Measurements from ENCODE around the gene WNK4.

WNK4 gene

DNA sequence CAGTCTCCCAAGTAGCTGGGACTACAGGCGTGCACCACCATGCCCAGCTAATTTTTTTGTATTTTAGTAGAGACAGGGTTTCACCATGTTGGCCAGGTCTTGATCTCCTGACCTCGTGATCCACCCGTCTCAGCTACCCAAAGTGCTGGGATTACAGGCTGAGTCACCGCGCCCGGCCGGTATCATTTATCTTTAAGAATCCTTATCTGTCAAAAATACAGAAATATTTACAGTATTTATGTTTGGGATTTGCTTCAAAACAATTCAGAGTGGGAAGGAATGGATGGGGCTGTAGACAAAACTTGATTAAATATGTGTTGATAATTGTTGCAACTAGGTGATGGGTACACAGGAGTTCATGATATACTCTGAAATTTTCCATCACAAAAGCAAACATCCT is 40.8 kb downstream of the WNK4 start:
- peaks cover 64% of the 10 kb centered on the region for H3K36me3 ChIP-seq (ENCODE audit: control insufficient read depth, insufficient read depth, low read length)
- H3K9me3 ChIP-seq (ENCODE audit: control insufficient read depth, low read length) = no peaks in the 10 kb centered on the region
- 86 to 100% methylated on average over 1 to 3 of the region's 7 CpGs for WGBS, 2 experiments (ENCODE audit: insufficient coverage in 2 of 2)
- H3K4me3 ChIP-seq (ENCODE audit: extremely low read depth, insufficient read depth, low read length, poor library complexity, severe bottlenecking) = no peak overlapping the region
- H3K27ac ChIP-seq (ENCODE audit: low read depth, low read length, severe bottlenecking) = no peak overlapping the region
- peaks cover 10% of the 10 kb centered on the region for H3K4me1 ChIP-seq (ENCODE audit: control insufficient read depth, insufficient read depth, low read length, poor library complexity, severe bottlenecking)

DNA sequence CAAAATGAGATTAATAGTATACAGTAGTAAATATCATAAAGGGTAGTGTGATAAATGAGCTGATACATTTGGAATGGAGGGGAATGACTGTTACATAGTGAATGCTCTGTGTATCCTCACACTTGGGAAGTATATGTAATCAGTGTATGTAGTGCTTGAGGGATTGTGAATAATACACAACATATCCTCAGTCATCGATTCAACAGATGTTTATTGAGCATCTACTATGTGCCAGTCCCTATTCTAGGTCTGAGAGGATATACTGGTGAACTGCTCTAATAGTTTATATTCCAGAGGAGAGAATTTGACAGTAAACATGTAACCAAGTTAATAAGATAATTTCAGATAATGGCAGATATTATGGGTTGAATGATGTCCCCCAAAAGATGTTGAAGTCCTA is 47.1 kb downstream of the WNK4 start:
- no peak overlapping the region for H3K27ac ChIP-seq (ENCODE audit: low read depth, low read length, severe bottlenecking)
- no CpG with 5 or more reads among the region's 1 CpG for whole genome bisulfite sequencing, 2 experiments (ENCODE audit: insufficient coverage in 2 of 2)
- H3K9me3 ChIP-seq (ENCODE audit: control insufficient read depth, low read length) = no peaks in the 10 kb centered on the region
- no peak overlapping the region for H3K4me3 ChIP-seq (ENCODE audit: extremely low read depth, insufficient read depth, low read length, poor library complexity, severe bottlenecking)
- H3K4me1 ChIP-seq (ENCODE audit: control insufficient read depth, insufficient read depth, low read length, poor library complexity, severe bottlenecking) = peaks cover 7% of the 10 kb centered on the region
- H3K36me3 ChIP-seq (ENCODE audit: control insufficient read depth, insufficient read depth, low read length) = peaks cover 3% of the 10 kb centered on the region

DNA sequence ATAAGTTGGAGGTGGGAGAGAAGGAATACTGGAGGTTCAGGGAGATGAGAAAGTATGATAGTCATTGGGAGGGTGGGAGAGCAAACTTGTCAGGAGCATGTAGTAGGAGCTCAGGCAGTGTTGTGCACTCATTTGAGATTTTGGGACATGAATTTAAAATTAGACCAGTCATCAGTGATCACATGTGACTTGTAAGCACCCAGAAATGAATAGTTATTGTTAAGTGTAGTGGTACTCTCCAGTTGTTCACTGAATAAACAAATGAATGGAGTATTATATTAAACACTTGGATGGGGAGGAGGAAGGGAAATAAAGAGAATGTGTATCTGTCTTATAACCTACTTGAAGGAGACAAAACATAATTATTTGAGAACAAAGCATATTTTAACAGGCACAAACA is 50.6 kb downstream of the WNK4 start:
- peaks cover 16% of the 10 kb centered on the region for H3K36me3 ChIP-seq (ENCODE audit: control insufficient read depth, insufficient read depth, low read length)
- H3K27ac ChIP-seq (ENCODE audit: low read depth, low read length, severe bottlenecking) = no peak overlapping the region
- peaks cover 3% of the 10 kb centered on the region for H3K4me1 ChIP-seq (ENCODE audit: control insufficient read depth, insufficient read depth, low read length, poor library complexity, severe bottlenecking)
- no peaks in the 10 kb centered on the region for H3K9me3 ChIP-seq (ENCODE audit: control insufficient read depth, low read length)
- no peak overlapping the region for H3K4me3 ChIP-seq (ENCODE audit: extremely low read depth, insufficient read depth, low read length, poor library complexity, severe bottlenecking)

DNA sequence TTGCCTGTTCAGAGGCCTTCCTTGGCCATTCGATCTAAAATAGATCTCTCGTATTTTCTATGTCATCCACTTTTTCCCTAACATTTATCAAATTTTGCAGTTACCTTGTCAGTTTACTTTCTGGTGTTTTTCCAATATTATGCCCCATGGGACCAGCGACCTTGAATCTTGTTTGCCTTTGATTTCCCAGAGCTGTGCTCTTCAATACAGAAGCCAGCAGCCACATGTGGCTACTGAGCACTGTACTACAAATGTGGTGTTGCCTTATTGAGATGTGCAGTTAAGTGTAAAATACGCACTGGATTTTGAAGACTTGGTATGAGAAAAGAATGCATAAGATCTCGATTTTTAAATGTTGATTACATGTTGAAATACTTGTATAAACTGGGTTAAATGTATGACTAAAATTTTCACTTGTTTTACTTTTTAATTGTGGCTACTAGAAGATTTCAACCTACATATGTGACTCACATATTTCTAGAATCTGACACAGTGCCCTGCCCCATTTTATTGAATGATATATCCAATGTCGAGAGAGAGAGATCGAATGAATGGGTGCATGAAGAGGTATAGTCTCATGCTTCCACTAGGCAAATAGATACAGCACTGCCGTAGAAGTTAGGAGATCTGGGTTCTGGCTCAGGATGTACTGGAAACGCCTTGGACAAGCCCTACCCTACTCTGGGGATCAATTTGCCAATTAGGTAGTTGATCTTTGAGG is 52.0 kb downstream of the WNK4 start:
- H3K4me3 ChIP-seq (ENCODE audit: extremely low read depth, insufficient read depth, low read length, poor library complexity, severe bottlenecking) = peak overlapping the region; percentile 97
- 65 to 70% methylated on average over 7 of the region's 9 CpGs for WGBS, 2 experiments (ENCODE audit: insufficient coverage in 2 of 2)
- H3K27ac ChIP-seq (ENCODE audit: low read depth, low read length, severe bottlenecking) = peak overlapping the region; percentile 85
- H3K4me1 ChIP-seq (ENCODE audit: control insufficient read depth, insufficient read depth, low read length, poor library complexity, severe bottlenecking) = peaks cover 3% of the 10 kb centered on the region
- peaks cover 29% of the 10 kb centered on the region for H3K36me3 ChIP-seq (ENCODE audit: control insufficient read depth, insufficient read depth, low read length)
- H3K9me3 ChIP-seq (ENCODE audit: control insufficient read depth, low read length) = no peaks in the 10 kb centered on the region

DNA sequence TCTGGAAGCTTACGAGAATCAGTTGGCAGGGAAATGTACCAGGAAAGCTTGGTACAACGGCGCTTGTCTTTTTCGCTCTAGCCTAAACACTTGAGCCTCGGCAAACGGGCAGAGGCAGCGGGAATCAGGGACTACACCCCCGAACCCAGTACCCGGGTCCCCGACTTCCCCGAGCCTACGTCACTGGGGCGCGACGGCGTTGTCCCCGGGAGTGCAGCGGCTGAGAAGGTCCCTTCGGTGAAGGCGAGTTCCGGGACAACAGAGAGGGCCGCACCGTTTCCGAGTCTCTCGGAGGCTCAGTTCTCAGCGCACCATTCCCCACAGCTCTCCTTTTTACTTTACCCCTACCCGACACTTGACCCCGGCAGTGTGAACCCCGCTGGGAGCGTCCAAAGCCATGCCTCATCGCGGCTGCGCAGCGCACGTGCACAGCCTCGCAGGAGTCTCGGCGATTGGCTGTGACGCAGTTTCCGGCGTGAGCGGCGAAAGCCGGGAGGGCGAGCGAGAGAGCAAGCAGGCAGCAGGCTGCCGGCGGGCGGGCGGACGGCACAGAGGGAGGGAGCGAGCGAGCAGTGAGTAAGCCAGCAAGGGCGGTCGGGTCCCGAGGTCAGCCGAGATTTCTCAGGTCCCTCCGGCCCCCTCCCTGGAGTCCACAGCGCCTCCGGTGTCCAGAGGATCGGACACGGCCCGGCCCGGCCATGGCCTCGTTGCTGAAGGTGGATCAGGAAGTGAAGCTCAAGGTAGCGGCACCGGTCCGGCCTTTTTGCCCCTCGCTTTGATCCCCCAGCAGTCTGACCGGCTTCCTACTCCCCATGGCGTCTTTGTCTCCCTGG is 52.7 kb downstream of the WNK4 start, which contains the start of gene PSME3:
PSME3 (plus strand) TSS at position 464 of the 833 bp plus-strand sequence; CDS start at position 699, 235 bp downstream.
- peak within 1 kb of the TSS; percentile 85 for H3K27ac ChIP-seq (ENCODE audit: low read depth, low read length, severe bottlenecking)
- H3K9me3 ChIP-seq (ENCODE audit: control insufficient read depth, low read length) = no peaks in the 10 kb centered on the region
- H3K4me3 ChIP-seq (ENCODE audit: extremely low read depth, insufficient read depth, low read length, poor library complexity, severe bottlenecking) = peak within 1 kb of the TSS; percentile 97
- peaks cover 37% of the 10 kb centered on the region for H3K36me3 ChIP-seq (ENCODE audit: control insufficient read depth, insufficient read depth, low read length)
- 1% methylated on average over 54 to 65 of the region's 71 CpGs for WGBS, 2 experiments (ENCODE audit: insufficient coverage in 2 of 2)
- H3K4me1 ChIP-seq (ENCODE audit: control insufficient read depth, insufficient read depth, low read length, poor library complexity, severe bottlenecking) = peaks cover 3% of the 10 kb centered on the region

DNA sequence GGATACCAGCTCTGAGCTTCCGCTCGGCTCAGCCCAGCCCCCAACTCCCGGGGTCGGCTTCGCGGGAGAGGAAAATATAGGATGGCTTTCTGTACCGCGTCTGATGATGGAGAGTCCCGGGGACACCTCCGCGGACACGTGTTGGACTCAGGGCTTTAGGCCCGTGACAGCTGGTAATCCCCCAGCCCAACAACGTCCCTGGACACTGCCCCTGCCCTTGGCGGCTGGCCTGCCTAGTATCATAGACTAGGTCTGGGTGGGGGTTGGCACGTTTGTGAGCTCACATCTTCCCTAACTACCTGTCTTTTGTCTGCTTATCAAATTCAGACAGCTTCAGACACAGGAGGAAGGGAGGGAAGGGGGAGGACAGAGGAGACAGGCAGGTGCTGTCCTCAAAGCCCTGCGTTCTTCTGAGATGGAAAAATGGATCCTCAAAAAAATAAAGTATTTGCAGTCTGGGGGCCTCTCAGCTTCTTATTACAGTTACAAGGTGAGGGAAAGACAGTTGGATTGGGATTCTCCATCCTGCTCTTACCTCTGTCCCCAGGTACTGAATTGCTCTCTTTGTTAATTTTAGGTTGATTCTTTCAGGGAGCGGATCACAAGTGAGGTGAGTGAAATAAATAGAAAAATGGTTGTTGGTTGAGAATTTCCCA is 53.5 kb downstream of the WNK4 start:
- H3K9me3 ChIP-seq (ENCODE audit: control insufficient read depth, low read length) = no peaks in the 10 kb centered on the region
- H3K36me3 ChIP-seq (ENCODE audit: control insufficient read depth, insufficient read depth, low read length) = peaks cover 44% of the 10 kb centered on the region
- H3K27ac ChIP-seq (ENCODE audit: low read depth, low read length, severe bottlenecking) = peak overlapping the region; percentile 85
- peak overlapping the region; percentile 97 for H3K4me3 ChIP-seq (ENCODE audit: extremely low read depth, insufficient read depth, low read length, poor library complexity, severe bottlenecking)
- H3K4me1 ChIP-seq (ENCODE audit: control insufficient read depth, insufficient read depth, low read length, poor library complexity, severe bottlenecking) = peaks cover 3% of the 10 kb centered on the region
- WGBS, 2 experiments (ENCODE audit: insufficient coverage in 2 of 2) = 1 to 15% methylated on average over 9 to 16 of the region's 18 CpGs

DNA sequence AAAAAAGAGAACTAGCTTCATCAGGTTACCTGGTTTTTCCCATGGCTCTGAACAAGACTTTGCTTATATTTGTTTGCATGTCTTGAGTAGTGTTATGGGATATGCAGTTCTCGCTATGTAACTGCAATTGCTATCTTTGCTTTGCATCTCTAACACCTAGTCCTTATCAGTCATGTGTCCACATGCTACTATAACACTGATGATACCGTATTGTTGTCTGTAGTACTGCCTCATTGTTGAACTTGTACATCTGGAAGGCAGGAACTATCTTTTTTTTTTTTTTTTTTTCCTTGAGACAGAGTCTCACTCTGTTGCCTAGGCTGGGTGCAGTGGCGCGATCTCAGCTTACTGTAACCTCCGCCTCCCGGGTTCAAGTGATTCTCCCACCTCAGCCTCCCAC is 55.3 kb downstream of the WNK4 start:
- peaks cover 3% of the 10 kb centered on the region for H3K4me1 ChIP-seq (ENCODE audit: control insufficient read depth, insufficient read depth, low read length, poor library complexity, severe bottlenecking)
- WGBS, 2 experiments (ENCODE audit: insufficient coverage in 2 of 2) = 92% methylated on average over 4 to 5 of the region's 6 CpGs
- no peaks in the 10 kb centered on the region for H3K9me3 ChIP-seq (ENCODE audit: control insufficient read depth, low read length)
- no peak overlapping the region for H3K27ac ChIP-seq (ENCODE audit: low read depth, low read length, severe bottlenecking)
- H3K4me3 ChIP-seq (ENCODE audit: extremely low read depth, insufficient read depth, low read length, poor library complexity, severe bottlenecking) = no peak overlapping the region
- H3K36me3 ChIP-seq (ENCODE audit: control insufficient read depth, insufficient read depth, low read length) = peaks cover 62% of the 10 kb centered on the region

DNA sequence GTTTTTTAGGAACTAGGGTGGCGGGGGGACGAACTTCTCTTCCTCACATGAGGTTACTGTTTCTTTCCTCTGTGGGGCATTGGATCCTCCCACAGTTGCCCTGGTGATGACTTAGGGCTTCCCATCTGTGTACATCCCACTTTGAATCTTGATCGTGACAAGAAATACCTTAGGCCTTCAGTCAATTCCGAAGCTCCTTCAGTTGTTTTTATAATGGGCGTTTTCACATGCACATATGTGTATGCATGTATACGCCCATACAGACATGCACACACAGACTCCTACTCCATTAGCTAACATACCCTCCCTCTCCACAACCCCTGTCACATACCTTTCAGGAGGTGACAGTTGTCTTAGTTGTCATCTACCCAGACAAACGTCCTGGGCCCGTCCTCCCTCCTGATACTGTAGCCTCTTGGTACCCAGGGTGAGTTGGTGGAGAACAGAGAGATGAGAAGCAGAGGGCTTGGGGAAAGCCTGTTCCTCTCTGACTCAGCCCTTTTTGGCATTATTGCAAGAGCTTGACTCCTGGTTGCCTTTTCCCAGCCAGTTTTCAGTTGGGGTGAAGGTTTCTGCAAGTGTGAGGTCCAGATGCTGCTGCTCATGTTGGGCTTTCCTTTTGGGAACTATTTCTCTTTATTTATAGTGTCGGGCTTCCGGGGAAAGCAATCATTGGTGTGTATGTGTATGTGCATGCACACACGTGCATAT is 61.7 kb downstream of the WNK4 start:
- H3K9me3 ChIP-seq (ENCODE audit: control insufficient read depth, low read length) = no peaks in the 10 kb centered on the region
- peaks cover 4% of the 10 kb centered on the region for H3K4me1 ChIP-seq (ENCODE audit: control insufficient read depth, insufficient read depth, low read length, poor library complexity, severe bottlenecking)
- H3K36me3 ChIP-seq (ENCODE audit: control insufficient read depth, insufficient read depth, low read length) = peaks cover 86% of the 10 kb centered on the region
- no peak overlapping the region for H3K27ac ChIP-seq (ENCODE audit: low read depth, low read length, severe bottlenecking)
- WGBS, 2 experiments (ENCODE audit: insufficient coverage in 2 of 2) = 92 to 96% methylated on average over 4 to 10 of the region's 11 CpGs
- no peak overlapping the region for H3K4me3 ChIP-seq (ENCODE audit: extremely low read depth, insufficient read depth, low read length, poor library complexity, severe bottlenecking)

DNA sequence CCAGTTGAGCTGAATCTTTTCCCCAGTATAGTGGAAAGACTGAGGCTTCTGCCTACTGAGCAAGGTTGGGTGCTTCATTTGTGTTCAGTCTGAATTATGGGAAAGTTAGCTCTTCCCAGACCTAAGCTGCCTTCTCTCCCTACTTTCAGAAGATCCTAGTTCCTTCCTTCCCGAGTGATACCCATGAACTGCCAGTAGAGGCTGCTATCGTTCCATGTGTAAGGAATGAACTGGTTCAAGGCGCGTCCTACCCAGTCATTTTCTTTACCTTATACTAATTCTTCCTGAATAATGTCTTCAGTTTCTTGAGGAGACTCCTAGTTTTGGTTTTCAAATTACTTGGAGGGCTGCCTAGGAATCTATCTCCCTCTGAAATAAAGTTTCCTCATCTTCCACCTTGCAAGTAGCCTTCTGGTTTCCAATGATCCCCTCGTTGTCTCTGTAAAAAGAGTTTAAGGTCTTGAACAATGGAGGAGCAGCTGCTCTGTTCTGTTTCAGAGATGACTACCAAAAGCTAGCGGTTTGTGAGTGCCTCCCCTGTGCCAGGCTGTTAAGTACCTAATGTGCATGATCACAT is 63.0 kb downstream of the WNK4 start:
- Histone ChIP-seq H3K4me1 (ENCODE audit: control insufficient read depth, insufficient read depth, low read length, poor library complexity, severe bottlenecking) (peaks cover 4% of the 10 kb centered on the region), H3K36me3 (ENCODE audit: control insufficient read depth, insufficient read depth, low read length) (peaks cover 73% of the 10 kb centered on the region)

DNA sequence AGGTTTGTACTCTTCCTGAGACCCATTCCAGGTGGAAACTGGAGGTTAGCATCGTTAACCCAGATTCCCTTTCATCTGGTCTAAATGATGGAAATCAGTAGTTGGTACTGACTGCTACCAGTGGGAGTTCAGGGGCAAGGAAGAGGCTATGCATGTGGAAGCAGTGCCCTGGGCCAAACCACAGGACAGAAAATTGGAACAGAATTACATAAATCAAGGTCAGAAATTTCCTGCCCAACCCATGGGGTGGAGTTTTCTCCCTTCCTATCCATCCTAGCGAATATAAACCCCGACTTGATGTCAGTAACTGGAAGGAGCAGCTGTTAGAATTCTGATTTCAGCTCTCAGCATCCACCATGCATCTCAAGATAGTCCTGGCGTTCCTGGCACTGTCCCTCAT is 63.9 kb downstream of the WNK4 start, which contains the start of gene AOC2:
AOC2 (plus strand) TSS at position 310 of the 400 bp plus-strand sequence; CDS start at position 357, 47 bp downstream.
- 93 to 94% methylated on average over 4 of the region's 4 CpGs for WGBS, 2 experiments (ENCODE audit: insufficient coverage in 2 of 2)
- peaks cover 65% of the 10 kb centered on the region for H3K36me3 ChIP-seq (ENCODE audit: control insufficient read depth, insufficient read depth, low read length)
- H3K4me1 ChIP-seq (ENCODE audit: control insufficient read depth, insufficient read depth, low read length, poor library complexity, severe bottlenecking) = peaks cover 4% of the 10 kb centered on the region
- H3K4me3 ChIP-seq (ENCODE audit: extremely low read depth, insufficient read depth, low read length, poor library complexity, severe bottlenecking) = no peak within 1 kb of the TSS
- no peaks in the 10 kb centered on the region for H3K9me3 ChIP-seq (ENCODE audit: control insufficient read depth, low read length)
- no peak within 1 kb of the TSS for H3K27ac ChIP-seq (ENCODE audit: low read depth, low read length, severe bottlenecking)

More for the DNA sequence above, 63.0 kb downstream of the WNK4 start:
- no peak overlapping the region for H3K4me3 ChIP-seq (ENCODE audit: extremely low read depth, insufficient read depth, low read length, poor library complexity, severe bottlenecking)
- WGBS, 2 experiments (ENCODE audit: insufficient coverage in 2 of 2) = 58 to 100% methylated on average over 1 to 2 of the region's 6 CpGs
- H3K9me3 ChIP-seq (ENCODE audit: control insufficient read depth, low read length) = no peaks in the 10 kb centered on the region
- no peak overlapping the region for H3K27ac ChIP-seq (ENCODE audit: low read depth, low read length, severe bottlenecking)

All from mesodermal cell (in vitro differentiated cells).